HEK293 (cell line): ENCODE results near the gene MCUR1.

Experiments used
- BCL11A ChIP-seq: fragments of 450-650 bp; formaldehyde crosslinking; IDR thresholded peaks from 2 replicates; pipeline ENCODE4 v1.5.1; 2016; ENCODE audit warnings: low read depth, missing biosample characterization, missing genetic modification characterization
- KLF1 ChIP-seq: fragments of 450-650 bp; formaldehyde crosslinking; IDR thresholded peaks from 2 replicates; pipeline ENCODE4 v1.5.1; 2016; ENCODE audit warnings: missing biosample characterization, missing genetic modification characterization
- REST ChIP-seq: fragments of 450-650 bp; formaldehyde crosslinking; IDR thresholded peaks from 2 replicates; pipeline ENCODE4 v1.5.1; 2016; ENCODE audit warnings: missing biosample characterization, missing genetic modification characterization
- TCF7L2 ChIP-seq: IDR thresholded peaks from 2 replicates; pipeline ENCODE4 v1.6.1; 2011; ENCODE audit warnings: low read depth, mild to moderate bottlenecking, inconsistent platforms, low read length, moderate library complexity, borderline replicate concordance
- ZBTB49 ChIP-seq: fragments of 450-650 bp; formaldehyde crosslinking; IDR thresholded peaks from 2 replicates; pipeline ENCODE4 v1.5.1; 2016; ENCODE audit warnings: missing biosample characterization, missing genetic modification characterization, low read depth
- ZBTB7A ChIP-seq: fragments of 450-650 bp; formaldehyde crosslinking; IDR thresholded peaks from 2 replicates; pipeline ENCODE4 v1.5.1; 2016; ENCODE audit warnings: low read depth, missing biosample characterization, missing genetic modification characterization
- ZNF132 ChIP-seq: fragments of 450-650 bp; formaldehyde crosslinking; IDR thresholded peaks from 2 replicates; pipeline ENCODE4 v1.5.1; 2017; ENCODE audit warnings: missing biosample characterization, missing genetic modification characterization, borderline replicate concordance
- ZNF24 ChIP-seq: fragments of 450-650 bp; formaldehyde crosslinking; IDR thresholded peaks from 2 replicates; pipeline ENCODE4 v1.5.1; 2016; ENCODE audit warnings: missing biosample characterization, missing genetic modification characterization
- ZNF704 ChIP-seq: fragments of 450-650 bp; formaldehyde crosslinking; IDR thresholded peaks from 2 replicates; pipeline ENCODE4 v1.5.1; 2016; ENCODE audit warnings: missing biosample characterization, missing genetic modification characterization
- ZNF747 ChIP-seq: fragments of 450-650 bp; formaldehyde crosslinking; IDR thresholded peaks from 2 replicates; pipeline ENCODE4 v1.5.1; 2016; ENCODE audit warnings: missing biosample characterization, missing genetic modification characterization
- TF ChIP-seq, protein P1 (sequence below): fragments of 450-650 bp; formaldehyde crosslinking; IDR thresholded peaks from 2 replicates; pipeline ENCODE4 v1.5.1; 2016; ENCODE audit warnings: missing biosample characterization, missing genetic modification characterization
- TF ChIP-seq, protein P2 (sequence below): fragments of 450-650 bp; formaldehyde crosslinking; IDR thresholded peaks from 2 replicates; pipeline ENCODE4 v1.5.1; 2016; ENCODE audit warnings: missing biosample characterization, missing genetic modification characterization

GRCh38 chr6:13834790-13835189, 20.4 kb upstream of the MCUR1 start:
- TF ChIP-seq, protein P1, sequence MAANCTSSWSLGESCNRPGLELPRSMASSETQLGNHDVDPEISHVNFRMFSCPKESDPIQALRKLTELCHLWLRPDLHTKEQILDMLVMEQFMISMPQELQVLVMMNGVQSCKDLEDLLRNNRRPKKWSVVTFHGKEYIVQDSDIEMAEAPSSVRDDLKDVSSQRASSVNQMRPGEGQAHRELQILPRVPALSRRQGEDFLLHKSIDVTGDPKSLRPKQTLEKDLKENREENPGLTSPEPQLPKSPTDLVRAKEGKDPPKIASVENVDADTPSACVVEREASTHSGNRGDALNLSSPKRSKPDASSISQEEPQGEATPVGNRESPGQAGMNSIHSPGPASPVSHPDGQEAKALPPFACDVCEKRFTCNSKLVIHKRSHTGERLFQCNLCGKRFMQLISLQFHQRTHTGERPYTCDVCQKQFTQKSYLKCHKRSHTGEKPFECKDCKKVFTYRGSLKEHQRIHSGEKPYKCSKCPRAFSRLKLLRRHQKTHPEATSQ (tag by site-specific recombination), result no peak
- TF ChIP-seq ZNF747 (tag by site-specific recombination) (no peak), ZBTB7A (tag by site-specific recombination) (no peak), ZNF704 (tag by site-specific recombination) (no peak), ZNF132 (tag by site-specific recombination) (no peak), ZBTB49 (tag by site-specific recombination) (no peak), BCL11A (tag by site-specific recombination) (no peak), REST (tag by site-specific recombination) (no peak), ZNF24 (tag by site-specific recombination) (no peak), TCF7L2 (no peak), KLF1 (tag by site-specific recombination) (no peak)
- TF ChIP-seq, protein P2, sequence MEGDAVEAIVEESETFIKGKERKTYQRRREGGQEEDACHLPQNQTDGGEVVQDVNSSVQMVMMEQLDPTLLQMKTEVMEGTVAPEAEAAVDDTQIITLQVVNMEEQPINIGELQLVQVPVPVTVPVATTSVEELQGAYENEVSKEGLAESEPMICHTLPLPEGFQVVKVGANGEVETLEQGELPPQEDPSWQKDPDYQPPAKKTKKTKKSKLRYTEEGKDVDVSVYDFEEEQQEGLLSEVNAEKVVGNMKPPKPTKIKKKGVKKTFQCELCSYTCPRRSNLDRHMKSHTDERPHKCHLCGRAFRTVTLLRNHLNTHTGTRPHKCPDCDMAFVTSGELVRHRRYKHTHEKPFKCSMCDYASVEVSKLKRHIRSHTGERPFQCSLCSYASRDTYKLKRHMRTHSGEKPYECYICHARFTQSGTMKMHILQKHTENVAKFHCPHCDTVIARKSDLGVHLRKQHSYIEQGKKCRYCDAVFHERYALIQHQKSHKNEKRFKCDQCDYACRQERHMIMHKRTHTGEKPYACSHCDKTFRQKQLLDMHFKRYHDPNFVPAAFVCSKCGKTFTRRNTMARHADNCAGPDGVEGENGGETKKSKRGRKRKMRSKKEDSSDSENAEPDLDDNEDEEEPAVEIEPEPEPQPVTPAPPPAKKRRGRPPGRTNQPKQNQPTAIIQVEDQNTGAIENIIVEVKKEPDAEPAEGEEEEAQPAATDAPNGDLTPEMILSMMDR (tag by site-specific recombination), result no peak
